LNCaP clone FGC (cell line): Measurements from ENCODE around the gene ZFP62.

Source experiments
- DNase-seq: peaks from one replicate; pipeline ENCODE4 v3.0.0-alpha.2; 2011; ENCODE audit warnings: low read depth
- H3K4me3 ChIP-seq: 2 replicates; pipeline ENCODE4 v1.5.1; 2011; ENCODE audit warnings: mild to moderate bottlenecking, low read depth, low read length, control low read depth
- CTCF ChIP-seq: IDR thresholded peaks from 2 replicates; pipeline ENCODE4 v1.5.1; 2012; ENCODE audit warnings: mild to moderate bottlenecking; ENCODE audit not compliant: control insufficient read depth, insufficient read depth; ENCODE audit errors: extremely low read depth

ZFP62 gene

GRCh38 chr5:180860887-180861822 lies at the start of gene ZFP62:
TSS of gene ZFP62 (minus strand) at chr5:180861276. CDS start at chr5:180861219, 57 bp downstream.
- peak within 1 kb of the TSS; percentile 95 for H3K4me3 ChIP-seq
- TF ChIP-seq CTCF: no peak
- DNase-seq: peak; percentile 83

- no peak for TF ChIP-seq CTCF
- no peak for DNase-seq
- no peak overlapping the region for H3K4me3 ChIP-seq
These were observed 49.7 kb upstream of the ZFP62 start for GRCh38 chr5:180910735-180911134.

GRCh38 chr5:180910182-180910581 lies 49.1 kb upstream of the ZFP62 start:
- TF ChIP-seq CTCF: no peak
- no peak overlapping the region for H3K4me3 ChIP-seq
- no peak for DNase-seq

GRCh38 chr5:180909782-180910181 lies 48.7 kb upstream of the ZFP62 start:
- H3K4me3 ChIP-seq: no peak overlapping the region
- no peak for TF ChIP-seq CTCF
- no peak for DNase-seq

- no peak overlapping the region for H3K4me3 ChIP-seq
- DNase-seq: no peak
- no peak for TF ChIP-seq CTCF
These were observed 48.1 kb upstream of the ZFP62 start for GRCh38 chr5:180908998-180909731.

GRCh38 chr5:180908400-180908799 lies 47.3 kb upstream of the ZFP62 start:
- H3K4me3 ChIP-seq: no peak overlapping the region
- DNase-seq: no peak
- no peak for TF ChIP-seq CTCF
